GM19023 (cell line): ENCODE data around the gene OSM.
"Not testable (repeated sequence)": the region's sequence is repeated elsewhere in the genome, so short reads cannot be mapped to it uniquely, and the experiment has no call there.

Experiments used
- ATAC-seq: cut with Tn5 transposase; IDR thresholded peaks from one replicate; pipeline ENCODE4 v1.9.1; 2021; ENCODE audit warnings: mild to moderate bottlenecking, moderate library complexity; ENCODE audit not compliant: unreplicated experiment

OSM gene

GRCh38 chr22:30245985-30246813, 20.5 kb downstream of the OSM start, which contains the start of gene LIF:
TSS of gene LIF (minus strand) at chr22:30246759. CDS start at chr22:30246695, 64 bp downstream.
- no peak for ATAC-seq

GRCh38 chr22:30245181-30245984, 21.3 kb downstream of the OSM start:
- ATAC-seq = no peak

DNA sequence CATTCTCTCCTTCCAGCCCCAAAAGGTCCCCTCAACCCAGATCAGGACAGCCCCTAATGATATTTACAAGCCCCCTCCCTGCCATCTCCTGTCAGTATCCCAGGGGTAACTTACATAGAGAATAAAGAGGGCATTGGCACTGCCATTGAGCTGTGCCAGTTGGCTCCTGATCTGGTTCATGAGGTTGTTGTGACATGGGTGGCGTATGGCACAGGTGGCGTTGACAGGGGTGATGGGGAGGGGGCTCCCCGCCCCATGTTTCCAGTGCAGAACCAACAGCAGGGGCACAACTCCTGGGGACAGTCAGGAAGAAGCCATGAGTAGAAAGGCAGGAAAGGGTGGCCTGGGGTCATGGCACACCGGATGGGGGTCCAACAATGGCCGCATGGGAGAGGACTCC, 22.0 kb downstream of the OSM start:
- no peak for ATAC-seq

GRCh38 chr22:30244066-30244465, 22.6 kb downstream of the OSM start:
- ATAC-seq = no peak

DNA sequence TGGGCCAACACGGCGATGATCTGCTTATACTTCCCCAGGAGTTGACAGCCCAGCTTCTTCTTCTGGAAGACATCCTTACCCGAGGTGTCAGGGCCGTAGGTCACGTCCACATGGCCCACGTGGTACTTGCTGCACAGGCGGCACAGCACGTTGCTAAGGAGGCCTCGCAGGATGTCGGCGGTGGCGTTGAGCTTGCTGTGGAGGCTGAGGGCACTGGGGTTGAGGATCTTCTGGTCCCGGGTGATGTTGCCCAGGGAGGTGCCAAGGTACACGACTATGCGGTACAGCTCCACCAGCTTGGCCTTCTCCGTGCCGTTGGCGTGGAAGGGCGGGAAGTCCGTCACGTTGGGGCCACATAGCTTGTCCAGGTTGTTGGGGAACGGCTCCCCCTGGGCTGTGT, 23.0 kb downstream of the OSM start:
- ATAC-seq = no peak

GRCh38 chr22:30241576-30242371, 24.9 kb downstream of the OSM start:
- ATAC-seq = no peak

- no peak for ATAC-seq
These were observed 25.9 kb downstream of the OSM start for GRCh38 chr22:30240541-30241417.

DNA sequence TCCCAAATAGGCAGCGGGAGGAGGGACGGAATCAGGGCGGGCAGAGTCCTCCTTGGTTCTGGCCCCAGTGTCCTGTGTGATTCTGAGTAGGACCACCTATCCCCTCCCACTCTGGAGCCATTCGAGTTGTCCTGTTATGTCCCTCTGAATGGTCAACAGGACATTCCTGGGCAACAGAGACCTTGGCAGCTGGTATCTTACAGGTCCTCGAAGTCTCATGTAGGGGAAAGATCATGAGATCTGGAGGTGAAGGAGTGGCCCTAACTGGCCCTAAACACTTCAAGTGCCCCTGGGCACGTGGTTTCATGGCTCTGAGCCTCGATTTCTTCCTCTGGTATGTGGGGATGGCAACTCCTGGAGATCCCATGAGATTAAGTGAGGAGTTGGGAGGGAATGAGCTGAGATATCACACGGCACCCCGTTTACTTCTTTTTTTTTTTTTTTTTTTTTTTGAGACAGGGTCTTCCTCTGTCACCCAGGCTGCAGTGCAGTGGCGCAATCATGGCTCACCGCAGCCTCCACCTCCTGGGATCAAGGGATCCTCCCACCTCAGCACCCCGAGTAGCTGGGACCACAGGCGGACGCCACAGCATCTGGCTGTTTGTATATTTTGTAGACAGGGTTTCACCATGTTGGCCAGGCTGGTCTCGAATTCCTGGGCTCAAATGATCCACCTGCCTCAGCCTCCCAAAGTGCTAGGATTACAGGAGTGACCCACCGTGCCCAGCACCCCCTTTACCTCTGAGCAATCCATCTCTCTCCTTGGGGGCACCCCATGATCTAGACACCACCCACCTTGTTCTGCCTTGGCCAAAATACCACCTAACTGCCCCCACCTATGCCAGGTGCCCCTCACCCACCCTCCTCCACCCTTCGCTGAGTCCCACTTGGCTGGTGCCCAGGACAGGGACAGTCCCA, 26.9 kb downstream of the OSM start:
- no peak for ATAC-seq

DNA sequence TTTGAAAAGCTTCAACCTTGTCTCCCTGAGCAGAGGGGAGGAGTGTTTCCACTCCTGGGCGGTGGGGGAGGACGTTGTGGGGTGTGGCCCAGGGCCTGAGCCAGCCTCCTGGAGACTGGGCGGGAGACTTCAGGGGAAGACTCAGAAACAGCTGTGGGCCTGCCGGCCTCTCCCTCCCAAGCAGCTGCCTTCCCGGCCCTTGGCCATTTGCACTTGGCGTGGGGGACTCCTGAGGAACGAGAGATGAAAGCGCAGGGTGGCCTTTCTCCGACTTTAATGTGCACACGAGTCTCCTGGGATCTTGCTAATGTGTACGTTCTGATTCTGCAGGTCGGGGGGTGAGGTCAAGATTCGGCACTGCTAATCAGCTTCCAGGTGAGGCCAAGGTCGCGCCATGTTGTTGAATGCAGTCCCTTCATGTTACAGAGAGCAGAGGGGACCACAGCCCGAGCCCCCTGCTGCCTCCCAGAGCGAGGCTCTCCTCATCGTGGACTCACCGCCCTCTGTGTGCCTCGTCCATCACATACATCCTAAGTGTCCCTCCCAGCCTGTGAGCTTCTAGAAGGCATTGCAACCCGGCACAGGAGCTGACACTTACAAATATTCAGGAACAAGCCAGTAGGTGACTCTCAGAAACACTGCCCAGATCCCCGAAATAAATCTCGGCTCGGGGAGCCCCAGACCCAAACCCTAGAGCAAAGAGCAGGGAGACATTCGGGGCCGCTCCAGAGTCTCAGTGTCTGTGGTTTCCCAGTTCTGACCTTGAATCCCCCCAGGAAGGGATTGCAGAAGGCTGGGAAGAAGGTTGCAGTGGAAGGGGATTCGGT, 27.8 kb downstream of the OSM start:
- no peak for ATAC-seq

DNA sequence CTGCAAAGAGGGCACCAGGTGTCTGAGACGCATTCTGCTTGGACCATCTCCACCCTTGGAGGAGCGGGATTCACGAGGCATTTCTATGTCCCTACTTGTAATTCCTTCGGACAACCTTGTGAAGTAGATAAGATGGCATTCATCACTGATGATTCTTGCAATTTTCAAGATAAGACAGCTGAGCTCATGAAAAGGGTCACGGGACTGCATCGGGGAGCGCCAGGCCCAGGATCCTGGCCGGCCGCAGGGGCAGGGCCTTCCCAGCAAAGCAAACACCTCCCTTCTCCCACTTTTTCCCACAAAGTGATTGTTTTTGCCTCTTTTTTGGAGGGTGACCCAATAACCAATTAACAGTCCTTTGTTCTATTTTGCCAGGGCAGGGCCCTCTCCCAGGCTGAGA, 28.5 kb downstream of the OSM start:
- ATAC-seq = no peak

DNA sequence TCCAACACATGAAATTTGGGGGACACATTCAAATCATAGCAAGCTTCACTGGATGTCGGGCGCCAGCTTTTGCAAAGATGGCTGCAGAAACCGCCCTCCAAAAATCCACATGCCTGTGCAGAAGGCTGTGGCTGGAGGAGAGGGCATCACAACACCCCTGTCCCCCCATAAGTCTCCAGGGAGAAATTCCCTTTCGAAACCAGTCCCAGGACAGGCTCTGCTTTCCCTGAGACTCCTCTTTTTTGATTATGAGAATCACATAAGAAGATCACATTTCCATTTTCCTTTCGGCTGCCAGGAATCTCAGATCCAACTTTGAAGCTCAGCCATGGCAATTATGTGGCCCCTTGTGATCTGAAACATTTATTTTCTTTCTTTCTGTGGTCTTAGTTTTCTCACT, 29.8 kb downstream of the OSM start:
- no peak for ATAC-seq

DNA sequence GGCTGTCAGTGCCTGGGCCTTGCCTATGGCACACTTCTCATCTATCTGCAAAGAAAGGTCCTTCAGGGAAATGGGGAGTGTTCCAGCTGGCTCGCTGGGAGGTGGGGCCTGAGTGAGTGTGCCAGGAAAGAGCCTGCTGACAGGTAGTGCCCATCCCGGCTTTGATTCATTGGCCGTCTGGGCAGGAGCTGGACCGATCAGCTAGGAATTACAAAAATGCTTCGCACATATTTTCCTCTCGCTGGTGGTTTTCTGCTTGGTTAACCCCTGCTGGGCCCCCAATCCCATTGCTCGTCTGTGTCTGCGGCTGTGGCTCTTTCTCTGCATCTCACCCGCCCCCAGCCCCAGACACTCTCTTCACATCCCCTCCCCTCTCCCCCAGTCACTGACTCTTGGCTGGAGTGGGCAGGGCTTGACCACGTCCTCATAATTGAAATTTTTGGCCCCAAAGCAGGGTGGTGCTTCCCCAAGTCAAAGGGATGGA, 30.9 kb downstream of the OSM start:
- no peak for ATAC-seq

- ATAC-seq = no peak
These were observed 31.7 kb downstream of the OSM start for GRCh38 chr22:30234786-30235470.

DNA sequence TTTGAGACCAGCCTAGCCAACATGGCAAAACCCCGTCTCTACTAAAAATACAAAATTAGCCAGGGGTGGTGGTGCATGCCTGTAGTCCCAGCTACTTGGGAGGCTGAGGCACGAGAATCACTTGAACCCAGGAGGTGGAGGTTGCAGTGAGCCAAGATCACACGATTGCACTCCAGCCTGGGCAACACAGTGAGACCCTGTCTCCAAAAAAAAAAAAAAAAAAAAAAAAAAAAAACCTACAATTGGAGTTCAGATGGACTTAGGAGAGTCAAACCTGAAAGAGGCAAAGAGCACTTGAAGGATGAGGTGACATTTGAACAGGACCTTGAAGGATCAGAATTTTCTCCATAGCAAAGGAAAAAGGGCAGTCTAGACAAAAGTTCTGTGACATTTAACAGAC, 32.3 kb downstream of the OSM start:
- ATAC-seq = not testable (repeated sequence)

- ATAC-seq = no peak
These were observed 33.1 kb downstream of the OSM start for GRCh38 chr22:30233582-30233981.

DNA sequence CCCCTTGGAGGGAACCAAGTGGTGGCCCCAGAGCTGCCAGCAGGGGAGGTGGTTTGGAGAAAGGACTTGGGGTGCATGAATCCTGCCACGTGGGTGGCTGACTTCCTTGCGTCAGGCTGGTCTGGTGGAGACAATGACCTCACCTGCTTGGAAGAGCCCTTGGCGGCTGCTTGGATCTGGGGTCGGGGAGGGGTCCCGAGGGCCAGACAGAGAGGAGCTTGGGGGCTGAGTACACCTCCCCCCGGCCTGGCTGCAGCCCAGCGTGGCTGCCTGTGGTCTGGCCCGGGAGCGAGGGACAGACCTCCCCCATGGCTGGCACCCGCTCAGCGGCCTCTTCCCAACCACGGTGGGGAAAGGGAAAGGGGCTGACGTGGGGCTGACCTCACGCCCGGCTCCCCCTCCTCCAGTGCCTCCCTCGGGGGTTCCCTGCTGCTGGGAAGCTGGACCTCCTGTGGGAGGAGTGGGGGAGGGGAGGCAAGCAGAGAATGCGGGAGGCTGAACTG, 33.9 kb downstream of the OSM start:
- ATAC-seq = no peak

GRCh38 chr22:30230787-30231461, 35.7 kb downstream of the OSM start:
- no peak for ATAC-seq
